GM23338 (cell line): ENCODE data around the gene RAD51B. TPM values are rescaled to one million over a fixed set of nuclear protein-coding genes. Genes with fewer than 3 reads are reported as not detected.

Source experiments
- ATAC-seq: fragments of 200-7000 bp; cut with Tn5 transposase; 3 replicates; pipeline ENCODE4 v1.9.1; 2020
- DNase-seq: peaks from one replicate; pipeline ENCODE4 v3.0.0-alpha.2; 2015; ENCODE audit warnings: low spot score
- H2AFZ ChIP-seq: fragments of 200-600 bp; sonication (generic); 2 replicates; pipeline ENCODE4 v1.8.0; 2016; ENCODE audit warnings: antibody characterized with exemption, mild to moderate bottlenecking, moderate library complexity
- H3F3A ChIP-seq: fragments of 200-600 bp; sonication (generic); replicated peaks from 2 replicates; pipeline ENCODE4 v1.8.0; 2017; ENCODE audit warnings: antibody characterized with exemption, mixed run types, low read depth
- H3K27ac ChIP-seq: fragments of 200-600 bp; sonication (generic); 2 replicates; pipeline ENCODE4 v1.6.1; 2016; ENCODE audit warnings: low read depth
- H3K27me3 ChIP-seq: fragments of 200-600 bp; sonication (generic); 2 replicates; pipeline ENCODE4 v1.8.0; 2016; ENCODE audit warnings: mild to moderate bottlenecking, mixed run types, moderate library complexity; ENCODE audit not compliant: insufficient read depth
- H3K36me3 ChIP-seq: fragments of 200-600 bp; sonication (generic); 2 replicates; pipeline ENCODE4 v1.8.0; 2016; ENCODE audit warnings: mild to moderate bottlenecking; ENCODE audit not compliant: insufficient read depth
- H3K4me1 ChIP-seq: fragments of 200-600 bp; sonication (generic); 2 replicates; pipeline ENCODE4 v1.8.0; 2016; ENCODE audit warnings: mild to moderate bottlenecking, moderate library complexity; ENCODE audit not compliant: insufficient read depth
- H3K4me2 ChIP-seq: fragments of 200-600 bp; sonication (generic); 2 replicates; pipeline ENCODE4 v1.7.1; 2017; ENCODE audit warnings: mixed run types
- H3K4me3 ChIP-seq: fragments of 200-600 bp; sonication (generic); 2 replicates; pipeline ENCODE4 v1.6.1; 2016; ENCODE audit warnings: mixed run types
- H3K79me2 ChIP-seq: fragments of 200-600 bp; sonication (generic); replicated peaks from 2 replicates; pipeline ENCODE4 v1.8.0; 2017; ENCODE audit warnings: mild to moderate bottlenecking; ENCODE audit not compliant: insufficient read depth
- H3K9me2 ChIP-seq: fragments of 200-600 bp; sonication (generic); 2 replicates; pipeline ENCODE4 v1.8.0; 2017; ENCODE audit not compliant: insufficient read depth
- H4K20me1 ChIP-seq: fragments of 200-600 bp; sonication (generic); replicated peaks from 2 replicates; pipeline ENCODE4 v1.8.0; 2017; ENCODE audit warnings: mild to moderate bottlenecking; ENCODE audit not compliant: insufficient read depth
- H3K27ac Mint-ChIP-seq: 2 replicates; pipeline ENCODE4 v1.8.0; 2020; ENCODE audit warnings: inconsistent platforms, mild to moderate bottlenecking, moderate library complexity, mixed read lengths
- H3K27me3 Mint-ChIP-seq: 3 replicates; pipeline ENCODE4 v1.8.0; 2022; ENCODE audit warnings: low read depth, mild to moderate bottlenecking, moderate library complexity, mixed read lengths, inconsistent platforms; ENCODE audit not compliant: insufficient read depth, poor library complexity
- H3K36me3 Mint-ChIP-seq: 3 replicates; pipeline ENCODE4 v1.8.0; 2021; ENCODE audit warnings: low read depth, mild to moderate bottlenecking, inconsistent platforms, moderate library complexity, mixed read lengths
- H3K4me1 Mint-ChIP-seq: 3 replicates; pipeline ENCODE4 v1.8.0; 2020; ENCODE audit warnings: mild to moderate bottlenecking, inconsistent platforms, mixed read lengths
- H3K4me3 Mint-ChIP-seq: 3 replicates; pipeline ENCODE4 v1.8.0; 2021; ENCODE audit warnings: moderate library complexity, mild to moderate bottlenecking, inconsistent platforms, mixed read lengths
- H3K9me3 Mint-ChIP-seq: 3 replicates; pipeline ENCODE4 v1.8.0; 2020; ENCODE audit warnings: moderate library complexity, mild to moderate bottlenecking, inconsistent platforms, mixed read lengths
- CREB1 ChIP-seq: fragments of 250-450 bp; sonication (Bioruptor Pico); IDR thresholded peaks from 2 replicates; pipeline ENCODE4 v1.5.0; 2020; ENCODE audit warnings: low read depth, mild to moderate bottlenecking, moderate library complexity
- ETS1 ChIP-seq: IDR thresholded peaks from 2 replicates; pipeline ENCODE4 v1.6.1; 2016; ENCODE audit warnings: antibody characterized with exemption
- EZH2phosphoT487 ChIP-seq: fragments of 200-600 bp; sonication (generic); IDR thresholded peaks from one replicate; pipeline ENCODE4 v1.8.1; 2018; ENCODE audit warnings: antibody characterized with exemption; ENCODE audit not compliant: unreplicated experiment
- JUNB ChIP-seq: IDR thresholded peaks from one replicate; pipeline ENCODE4 v1.6.1; 2016; ENCODE audit warnings: antibody characterized with exemption; ENCODE audit not compliant: unreplicated experiment
- POLR2AphosphoS5 ChIP-seq: IDR thresholded peaks from 2 replicates; pipeline ENCODE4 v1.6.1; 2016; ENCODE audit warnings: antibody characterized with exemption, low read depth
- REST ChIP-seq: IDR thresholded peaks from one replicate; pipeline ENCODE4 v1.6.1; 2018; ENCODE audit warnings: antibody characterized with exemption; ENCODE audit not compliant: unreplicated experiment
- ZNF114 ChIP-seq: fragments of 250-450 bp; sonication (Bioruptor Pico); IDR thresholded peaks from 2 replicates; pipeline ENCODE4 v1.5.0; 2020; ENCODE audit warnings: mild to moderate bottlenecking, moderate library complexity
- ZNF331 ChIP-seq: fragments of 250-450 bp; sonication (Bioruptor Pico); IDR thresholded peaks from 2 replicates; pipeline ENCODE4 v1.5.0; 2020; ENCODE audit warnings: low read depth, mild to moderate bottlenecking, moderate library complexity
- ZNF462 ChIP-seq: fragments of 250-450 bp; sonication (Bioruptor Pico); IDR thresholded peaks from 2 replicates; pipeline ENCODE4 v1.5.0; 2020; ENCODE audit warnings: mild to moderate bottlenecking, moderate library complexity
- polyA plus RNA-seq: library from polyadenylated mRNA; unstranded; fragments of >200 nt; fragmentation: Nextera tagmentation; extraction: Ambion mirVana; gene quantifications from 2 replicates; pipeline ENCODE4 v1.2.1, GENCODE V29; 2016
- total RNA-seq: library from RNA; depleted of rRNA; stranded (reverse); fragments of >200 nt; shearing (Covaris generic); gene quantifications from 2 replicates; pipeline ENCODE4 v1.2.3, GENCODE V29; 2014

The RAD51B gene
- total and polyA plus RNA-seq, 2 experiments from 2014 or later, result 15.7 to 29.1 TPM

GRCh38 chr14:68253160-68253780 lies 433.7 kb downstream of the RAD51B start (continued):
- TF ChIP-seq REST, result no peak
- no peak for TF ChIP-seq EZH2phosphoT487

GRCh38 chr14:68253878-68254528 lies 434.4 kb downstream of the RAD51B start:
- ATAC-seq, result peak; percentile 67

More at GRCh38 chr14:68253878-68254528, 434.4 kb downstream of the RAD51B start:
- Histone ChIP-seq H3K36me3 (no peaks in the 10 kb centered on the region), H3K27ac (peak overlapping the region; percentile 16), H3K4me1 (peaks cover 78% of the 10 kb centered on the region), H3K4me2 (peak overlapping the region; percentile 34), H3K79me2 (no peaks in the 10 kb centered on the region), H3K27me3 (no peaks in the 10 kb centered on the region), H3K9me2 (no peaks in the 10 kb centered on the region), H3F3A (no peaks in the 10 kb centered on the region; the same call in 1 of the 2 replicates), H2AFZ (no peak overlapping the region), H3K4me3 (no peak overlapping the region), H4K20me1 (no peaks in the 10 kb centered on the region)
- Mint-ChIP-seq H3K27ac (peak overlapping the region; percentile 93), H3K27me3 (peaks cover 2% of the 10 kb centered on the region), H3K36me3 (no peaks in the 10 kb centered on the region), H3K9me3 (no peaks in the 10 kb centered on the region), H3K4me3 (no peak overlapping the region), H3K4me1 (peaks cover 77% of the 10 kb centered on the region)
- TF ChIP-seq POLR2AphosphoS5 (no peak), ZNF114 (CRISPR knock-in tag) (no peak), ZNF462 (CRISPR knock-in tag) (no peak), ZNF331 (CRISPR knock-in tag) (no peak), CREB1 (no peak), JUNB (no peak), ETS1 (no peak)
- DNase-seq, result peak; percentile 47
